Posterior cingulate gyrus (tissue), 11 donors: ENCODE data around the gene MFN2.
A peak's percentile ranks its signal among the peaks of the same experiment; 100 is the strongest.

ENCODE experiments used
- DNase-seq, 10 donors: peaks; one replicate each; pipeline versions ENCODE4 v3.0.0 to v3.0.0-alpha.2; 2020 to 2021; ENCODE audit warnings: mixed read lengths in 3 of 10
- intact Hi-C: fragments of 100-400 bp; cut with DNase I; formaldehyde crosslinking; loops from one replicate; pipeline ENCODE4 v1.15.1; 2023

Gene MFN2

GRCh38 chr1:11957398-11957797 is 22.8 kb upstream of the MFN2 start:
- no peak for DNase-seq
- intact Hi-C loops, result no loop called here

DNA sequence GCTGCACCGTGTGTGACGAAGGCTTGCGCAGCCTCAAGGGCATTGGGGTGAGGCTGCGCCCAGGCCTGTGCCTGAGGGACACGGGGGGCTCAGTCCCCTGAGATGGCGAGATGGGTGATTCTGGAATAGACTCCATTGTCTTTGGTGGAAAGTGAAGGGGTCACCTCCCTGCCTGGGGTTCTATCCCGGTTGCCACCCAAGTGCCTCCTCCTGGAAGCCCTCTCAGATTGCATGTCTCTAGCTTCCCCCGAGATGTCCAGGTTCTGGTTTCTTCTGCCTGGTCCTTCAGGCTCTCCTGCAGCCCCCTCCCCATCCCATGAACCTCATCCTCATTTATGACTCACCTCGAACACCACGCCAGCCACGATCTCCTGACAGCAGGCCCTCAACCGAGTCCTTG is 22.3 kb upstream of the MFN2 start:
- no peak for DNase-seq
- intact Hi-C loops, result no loop called here

GRCh38 chr1:11960276-11960675 is 20.0 kb upstream of the MFN2 start:
- intact Hi-C loops, result loop anchor here (10.0 kb wide), 1 partner anchor 125 kb away; no protein-coding TSS in a partner anchor

GRCh38 chr1:11960715-11961114 is 19.5 kb upstream of the MFN2 start:
- intact Hi-C loops, result loop anchor here (10.0 kb wide), 1 partner anchor 126 kb away; no protein-coding TSS in a partner anchor
- no peak for DNase-seq

More at GRCh38 chr1:11960276-11960675, 20.0 kb upstream of the MFN2 start:
- DNase-seq, result no peak

GRCh38 chr1:11961230-11961629 is 19.0 kb upstream of the MFN2 start:
- intact Hi-C loops, result loop anchor here (10.0 kb wide), 1 partner anchor 126 kb away; no protein-coding TSS in a partner anchor
- peak in 1 of 10 donors; percentile 9 for DNase-seq

DNA sequence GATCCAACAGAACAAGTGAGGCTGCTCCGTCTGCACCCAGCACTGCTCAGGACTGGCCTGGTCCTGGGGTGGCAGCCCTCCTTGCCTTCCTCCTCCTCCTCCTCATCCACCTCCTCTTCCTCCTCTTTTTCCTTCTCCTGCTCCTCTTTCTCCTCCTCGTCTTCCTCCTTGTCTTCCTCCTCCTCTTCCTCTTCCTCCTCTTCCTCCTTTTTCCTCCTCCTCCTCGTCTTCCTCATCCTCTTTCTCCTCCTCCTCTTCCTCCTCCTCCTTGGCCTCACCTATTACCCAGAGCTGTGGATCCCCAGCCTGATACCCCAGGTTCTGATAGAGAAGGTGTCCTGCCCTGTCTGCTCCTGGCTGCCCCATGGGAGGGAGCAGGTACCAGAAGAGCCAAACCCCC is 16.6 kb upstream of the MFN2 start:
- intact Hi-C loops, result loop anchor here (10.0 kb wide), 1 partner anchor 129 kb away; no protein-coding TSS in a partner anchor

GRCh38 chr1:11964656-11965055 is 15.6 kb upstream of the MFN2 start:
- DNase-seq, result peak in 1 of 10 donors; percentile 86
- intact Hi-C loops, result loop anchor here (10.0 kb wide), 1 partner anchor 130 kb away; no protein-coding TSS in a partner anchor

More for the DNA sequence above, 16.6 kb upstream of the MFN2 start:
- DNase-seq, result no peak

GRCh38 chr1:11967028-11967547 is 13.2 kb upstream of the MFN2 start:
- intact Hi-C loops, result loop anchor here (10.0 kb wide), 1 partner anchor 132 kb away; no protein-coding TSS in a partner anchor
- no peak for DNase-seq

DNA sequence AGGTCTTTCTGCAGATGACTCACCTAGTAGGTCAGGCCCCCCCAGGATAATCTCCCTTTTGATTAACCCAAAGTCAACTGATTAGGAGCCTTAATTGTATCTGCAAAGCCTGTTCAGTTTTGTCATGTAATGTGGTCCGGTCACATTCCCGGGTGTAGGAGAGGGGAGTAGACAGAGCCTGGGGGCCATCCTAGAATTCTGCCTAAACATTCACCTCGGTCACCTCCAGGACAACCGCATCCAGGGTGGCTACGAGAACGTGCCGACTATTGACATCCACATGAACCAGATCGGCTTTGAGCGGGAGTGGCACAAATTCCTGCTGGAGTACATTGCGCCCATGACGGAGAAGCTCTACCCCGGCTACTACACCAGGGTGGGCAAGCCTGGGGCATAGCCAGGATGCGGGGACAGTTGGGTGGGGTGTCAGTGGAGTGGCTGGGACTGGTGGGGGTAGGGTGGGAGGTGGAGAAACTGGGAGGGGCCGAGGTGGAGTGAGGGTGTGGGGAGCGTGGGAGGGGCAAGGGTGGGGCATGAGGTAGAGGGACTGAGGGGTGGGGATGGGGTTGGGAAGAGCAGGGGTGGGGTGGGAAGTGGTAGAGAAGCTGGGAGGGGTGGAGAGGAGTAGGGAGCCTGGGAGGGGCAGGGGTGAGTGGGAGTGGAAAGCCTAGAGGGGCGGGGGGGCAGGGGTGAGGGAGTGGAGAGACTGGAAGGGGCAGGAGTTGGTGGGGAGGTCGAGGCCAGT is 9.6 kb upstream of the MFN2 start:
- DNase-seq, result peak in 1 of 10 donors; percentile 70
- intact Hi-C loops, result no loop called here

DNA sequence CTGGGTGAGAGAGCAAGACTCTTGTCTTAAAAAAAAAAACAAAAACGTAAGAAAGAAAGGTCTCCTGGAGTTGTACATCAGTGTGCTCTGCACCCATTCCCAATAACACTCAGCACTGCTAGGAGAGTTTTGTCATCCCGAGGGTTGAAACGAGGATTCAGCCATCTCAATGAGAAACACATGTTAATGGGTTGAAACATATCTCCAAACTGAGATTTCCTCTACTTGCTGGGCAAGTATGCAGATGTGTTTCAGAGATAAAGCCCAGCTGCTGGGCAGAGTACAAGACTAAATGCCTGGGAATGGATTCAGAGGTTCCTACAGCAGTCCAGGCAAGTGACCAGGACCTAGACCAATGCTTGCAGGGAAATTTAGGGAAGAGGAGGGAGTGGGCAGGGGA is 2.6 kb upstream of the MFN2 start:
- no peak for DNase-seq
- intact Hi-C loops, result loop anchor here (5.0 kb wide), 1 partner anchor 35 kb away; no protein-coding TSS in a partner anchor

DNA sequence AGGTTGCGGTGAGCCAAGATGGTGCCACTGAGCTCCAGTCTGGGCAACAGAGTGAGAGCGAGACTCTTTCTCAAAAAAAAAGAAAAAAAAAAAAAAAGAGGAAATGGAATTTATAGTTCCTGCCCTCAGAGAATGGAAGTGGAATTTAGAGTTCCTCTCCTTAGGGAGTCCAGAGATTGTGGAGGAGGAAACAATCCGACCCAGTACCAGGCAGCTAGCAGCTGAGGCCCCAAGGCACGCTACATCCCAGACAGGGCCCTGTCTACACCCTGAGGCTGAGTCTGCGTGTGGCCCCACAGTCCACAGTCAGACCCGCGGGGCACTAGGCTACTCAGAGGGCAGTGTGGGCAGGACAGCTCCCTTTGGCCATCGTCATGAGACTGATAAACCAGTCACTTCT is 1.9 kb upstream of the MFN2 start:
- intact Hi-C loops, result loop anchor here (5.0 kb wide), 1 partner anchor 36 kb away; no protein-coding TSS in a partner anchor
- DNase-seq, result no peak

GRCh38 chr1:11979028-11979850 is 1.0 kb upstream of the MFN2 start:
- peak in 5 of 10 donors; percentile 16 to 77 (median 26) for DNase-seq
- intact Hi-C loops, result loop anchor here (5.0 kb wide), 1 partner anchor 37 kb away; no protein-coding TSS in a partner anchor

DNA sequence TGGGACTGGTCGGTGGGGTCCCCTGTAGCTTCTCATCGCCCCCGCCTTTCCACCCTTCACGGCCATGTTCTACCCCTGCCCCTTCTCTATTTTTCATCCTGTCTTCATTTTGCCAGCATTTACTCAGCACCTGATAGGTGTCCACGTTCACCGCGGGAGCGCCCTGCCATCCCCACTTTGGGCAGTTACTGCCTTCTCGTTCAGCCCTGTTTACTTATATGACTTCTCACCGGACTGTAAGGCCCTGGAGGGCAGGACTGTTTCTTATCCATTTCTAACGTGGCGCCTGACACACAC is 380 bp downstream of the MFN2 start:
- intact Hi-C loops, result loop anchor here (5.0 kb wide), 2 partner anchors 53 to 73 kb away; partner anchors contain the start of gene KIAA2013

DNA sequence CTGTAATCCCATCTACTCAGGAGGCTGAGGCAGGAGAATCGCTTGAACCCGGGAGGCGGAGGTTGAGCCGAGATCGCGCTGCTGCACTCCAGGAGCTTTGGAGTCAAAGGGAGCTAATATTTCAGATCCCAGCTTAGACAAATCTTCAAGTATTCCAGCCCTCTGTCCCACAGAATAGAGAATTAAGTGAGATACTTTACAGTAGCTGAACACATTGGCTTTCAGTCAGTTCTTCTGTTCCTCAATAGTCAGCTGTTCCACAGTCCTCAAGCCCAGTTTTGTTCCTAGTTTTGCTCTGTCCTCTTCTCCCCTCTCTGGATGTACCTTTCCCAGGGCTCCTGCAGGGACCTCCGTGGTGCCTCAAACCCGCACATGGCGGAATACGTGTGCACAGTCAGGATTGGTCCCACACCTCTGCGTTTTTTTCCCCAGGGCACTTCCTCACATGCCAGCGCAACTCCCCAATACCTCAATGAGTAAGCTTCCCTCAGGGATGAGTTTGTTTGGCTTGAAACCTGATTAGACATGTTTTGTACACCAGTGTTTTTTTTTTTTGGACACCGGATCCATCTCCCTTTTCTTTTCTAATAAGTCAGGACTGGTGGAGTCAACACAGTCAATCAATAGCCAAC is 1.2 kb downstream of the MFN2 start:
- no peak for DNase-seq
- intact Hi-C loops, result loop anchor here (5.0 kb wide), 2 partner anchors 54 to 74 kb away; partner anchors contain the start of gene KIAA2013

More for the DNA sequence above, 380 bp downstream of the MFN2 start:
- DNase-seq, result no peak

- intact Hi-C loops, result loop anchor here (5.0 kb wide), 2 partner anchors 55 to 75 kb away; partner anchors contain the start of gene KIAA2013
- no peak for DNase-seq
Observed at GRCh38 chr1:11982010-11982392, 1.8 kb downstream of the MFN2 start.

- intact Hi-C loops, result loop anchor here (5.0 kb wide), 2 partner anchors 57 to 77 kb away; partner anchors contain the start of gene KIAA2013
- no peak for DNase-seq
Observed at GRCh38 chr1:11984121-11984520, 3.9 kb downstream of the MFN2 start.

DNA sequence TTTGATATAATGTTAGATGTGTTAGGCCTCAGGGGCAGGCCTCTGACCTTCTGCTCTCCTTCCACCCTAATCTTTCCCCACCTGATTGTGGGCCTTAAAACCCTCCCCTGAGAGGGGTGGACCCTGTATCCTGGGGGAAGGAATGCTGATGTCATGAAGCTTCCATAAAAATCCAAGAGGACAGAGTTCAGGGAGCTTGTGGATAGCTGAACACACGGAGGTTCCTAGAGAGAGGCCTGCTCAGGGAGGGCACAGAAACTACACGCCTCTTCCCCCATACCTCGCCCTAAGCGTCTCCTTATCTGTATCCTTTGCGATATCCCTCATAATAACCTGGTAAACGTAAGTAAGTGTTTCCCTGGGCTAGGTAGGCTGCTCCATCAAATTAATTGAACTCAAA is 4.3 kb downstream of the MFN2 start:
- DNase-seq, result no peak
- intact Hi-C loops, result loop anchor here (5.0 kb wide), 2 partner anchors 57 to 77 kb away; partner anchors contain the start of gene KIAA2013

DNA sequence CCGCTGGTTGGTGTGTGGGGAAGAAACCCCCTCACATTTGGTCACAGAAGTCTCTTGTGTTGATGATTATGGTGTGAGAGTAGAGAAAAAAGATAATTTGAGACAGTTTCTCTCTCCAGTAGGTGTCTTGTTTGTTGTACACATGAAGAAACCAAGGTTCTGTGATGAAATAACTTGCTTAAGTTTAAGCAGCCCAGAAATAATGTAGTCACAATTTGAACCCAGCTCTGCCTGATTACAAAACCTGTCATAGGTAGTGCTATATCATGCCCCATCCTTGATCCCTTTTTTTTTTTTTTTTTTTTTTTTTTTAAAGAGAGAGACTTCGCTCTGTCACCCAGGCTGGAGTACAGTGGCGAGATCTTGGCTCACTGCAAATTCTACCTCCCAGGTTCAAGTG is 4.9 kb downstream of the MFN2 start:
- DNase-seq, result no peak
- intact Hi-C loops, result no loop called here

DNA sequence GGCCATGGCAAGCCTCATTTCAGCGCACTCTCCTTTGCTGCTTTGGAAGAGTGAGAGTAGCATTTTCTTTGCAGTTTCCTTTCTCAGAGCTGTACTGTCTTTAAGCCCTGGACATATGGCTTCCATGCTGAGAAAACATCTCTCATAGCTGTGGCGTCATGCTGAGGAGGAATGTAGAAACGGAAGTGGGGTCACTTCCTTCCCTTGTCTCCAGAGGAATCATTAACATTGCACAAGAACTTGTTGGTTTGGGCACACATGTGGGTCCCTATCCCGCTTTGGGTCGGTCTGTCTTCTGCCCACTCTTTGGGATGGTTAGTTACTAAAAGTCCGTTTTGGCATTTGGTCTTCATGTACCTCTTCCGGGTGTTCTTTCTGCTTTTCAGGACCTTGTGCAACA is 5.6 kb downstream of the MFN2 start:
- intact Hi-C loops, result no loop called here
- DNase-seq, result no peak

GRCh38 chr1:11989669-11990068 is 9.4 kb downstream of the MFN2 start:
- intact Hi-C loops, result no loop called here

More at GRCh38 chr1:11989669-11990068, 9.4 kb downstream of the MFN2 start:
- DNase-seq, result peak in 1 of 10 donors; percentile 32
